HEK293T (cell line): ENCODE data around the gene C19orf38.

Experiments
- CTCF ChIA-PET: fragments of 350-600 bp; formaldehyde crosslinking; extraction: SDS; loops from one replicate; lab custom pipeline; 2021; ENCODE audit warnings: antibody characterized with exemption, inconsistent platforms; lab: Yijun Ruan, JAX
- POLR2A ChIA-PET: fragments of 350-600 bp; formaldehyde crosslinking; extraction: SDS; loops from one replicate; lab custom pipeline; 2020; ENCODE audit warnings: antibody characterized with exemption, inconsistent platforms; lab: Yijun Ruan, JAX
- DNase-seq: peaks from one replicate; pipeline ENCODE4 v3.0.0; 2012; ENCODE audit warnings: mixed read lengths; ENCODE audit errors: extremely low spot score
- ARNT ChIP-seq: fragments of 450-650 bp; IDR thresholded peaks from 2 replicates; pipeline ENCODE4 v1.6.1; 2017; ENCODE audit warnings: mild to moderate bottlenecking
- BHLHE40 ChIP-seq: fragments of 450-650 bp; IDR thresholded peaks from 2 replicates; pipeline ENCODE4 v1.6.1; 2016; ENCODE audit warnings: mild to moderate bottlenecking, moderate library complexity, borderline replicate concordance
- CTBP1 ChIP-seq: fragments of 450-650 bp; IDR thresholded peaks from 2 replicates; pipeline ENCODE4 v1.6.1; 2016; ENCODE audit warnings: borderline replicate concordance
- ELF4 ChIP-seq: fragments of 450-650 bp; IDR thresholded peaks from 2 replicates; pipeline ENCODE4 v1.6.1; 2017; ENCODE audit warnings: antibody characterized with exemption
- FOXA1 ChIP-seq: fragments of 450-650 bp; IDR thresholded peaks from 2 replicates; pipeline ENCODE4 v1.6.1; 2016; ENCODE audit warnings: mild to moderate bottlenecking
- FOXK2 ChIP-seq: fragments of 450-650 bp; IDR thresholded peaks from 2 replicates; pipeline ENCODE4 v1.6.1; 2016; ENCODE audit warnings: mild to moderate bottlenecking
- FOXM1 ChIP-seq: fragments of 450-650 bp; IDR thresholded peaks from 2 replicates; pipeline ENCODE4 v1.6.1; 2017; ENCODE audit warnings: mild to moderate bottlenecking, borderline replicate concordance
- HDGF ChIP-seq: fragments of 450-650 bp; IDR thresholded peaks from 2 replicates; pipeline ENCODE4 v1.6.1; 2017; ENCODE audit warnings: antibody characterized with exemption, borderline replicate concordance
- L3MBTL2 ChIP-seq: fragments of 450-650 bp; conservative IDR thresholded peaks from 2 replicates; pipeline ENCODE4 v1.6.1; 2016; ENCODE audit warnings: mild to moderate bottlenecking
- LEF1 ChIP-seq: fragments of 450-650 bp; IDR thresholded peaks from 2 replicates; pipeline ENCODE4 v1.6.1; 2017; ENCODE audit warnings: mild to moderate bottlenecking, borderline replicate concordance
- NFRKB ChIP-seq: fragments of 450-650 bp; IDR thresholded peaks from 2 replicates; pipeline ENCODE4 v1.6.1; 2016; ENCODE audit warnings: mild to moderate bottlenecking, moderate library complexity
- SP1 ChIP-seq: fragments of 450-650 bp; IDR thresholded peaks from 2 replicates; pipeline ENCODE4 v1.6.1; 2017
- SUZ12 ChIP-seq: fragments of 450-650 bp; IDR thresholded peaks from 2 replicates; pipeline ENCODE4 v1.6.1; 2016; ENCODE audit warnings: mild to moderate bottlenecking
- TARDBP ChIP-seq: fragments of 450-650 bp; IDR thresholded peaks from 2 replicates; pipeline ENCODE4 v1.6.1; 2016
- ZNF384 ChIP-seq: fragments of 450-650 bp; IDR thresholded peaks from 2 replicates; pipeline ENCODE4 v1.6.1; 2016
- TF ChIP-seq, protein P1 (sequence below): fragments of 450-650 bp; IDR thresholded peaks from 2 replicates; pipeline ENCODE4 v1.6.1; 2016

Gene C19orf38

DNA sequence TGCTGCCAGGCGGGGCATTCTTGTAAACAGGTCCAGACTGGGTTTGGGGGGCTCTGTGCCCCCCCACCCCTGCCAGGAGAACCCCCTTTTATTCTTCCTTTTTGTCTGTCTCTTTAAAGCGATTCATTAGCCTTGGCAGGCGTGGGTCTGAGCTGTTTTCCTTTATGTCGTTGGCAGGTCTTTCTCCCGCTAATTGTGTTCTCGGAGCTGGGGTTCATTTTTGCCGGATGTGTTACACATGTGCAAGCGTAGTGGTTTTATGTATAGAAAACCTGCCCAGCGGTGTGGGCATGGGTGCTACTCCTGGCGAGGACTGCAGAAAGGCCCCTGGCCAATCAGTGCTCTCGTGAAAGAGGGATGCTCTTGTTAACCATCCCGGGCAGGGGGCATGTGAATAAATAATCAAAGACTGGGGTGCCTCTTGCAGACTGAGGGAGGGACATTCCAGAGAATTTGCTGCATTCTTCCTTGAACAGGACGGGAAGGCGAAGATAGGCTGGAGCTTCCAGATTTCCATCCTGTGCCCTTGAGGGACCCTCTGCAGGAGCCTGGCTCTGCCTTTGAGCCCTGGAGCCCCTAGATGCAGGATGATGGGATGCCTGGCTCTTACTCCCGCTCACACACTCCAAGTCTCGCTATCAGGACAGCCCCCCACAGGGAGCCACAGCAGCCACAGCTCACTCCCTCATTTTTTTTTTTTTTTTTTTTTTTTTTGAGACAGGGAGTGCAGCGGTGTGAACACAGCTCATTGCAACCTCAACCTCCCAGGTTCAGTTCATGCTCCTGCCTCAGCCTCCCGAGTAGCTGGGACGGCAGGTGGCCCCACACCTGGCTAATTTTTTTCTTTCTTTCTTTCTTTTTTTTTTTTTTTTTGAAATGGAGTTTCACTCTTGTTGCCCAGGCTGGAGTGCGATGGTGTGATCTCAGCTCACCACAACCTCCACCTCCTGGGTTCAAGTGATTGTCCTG, 37.3 kb downstream of the C19orf38 start:
- POLR2A ChIA-PET = no interaction called here
- TF ChIP-seq CTBP1 (no peak), ZNF384 (peak; percentile 81), L3MBTL2 (no peak), FOXK2 (no peak), TARDBP (no peak), ELF4 (no peak)
- TF ChIP-seq, protein P1, sequence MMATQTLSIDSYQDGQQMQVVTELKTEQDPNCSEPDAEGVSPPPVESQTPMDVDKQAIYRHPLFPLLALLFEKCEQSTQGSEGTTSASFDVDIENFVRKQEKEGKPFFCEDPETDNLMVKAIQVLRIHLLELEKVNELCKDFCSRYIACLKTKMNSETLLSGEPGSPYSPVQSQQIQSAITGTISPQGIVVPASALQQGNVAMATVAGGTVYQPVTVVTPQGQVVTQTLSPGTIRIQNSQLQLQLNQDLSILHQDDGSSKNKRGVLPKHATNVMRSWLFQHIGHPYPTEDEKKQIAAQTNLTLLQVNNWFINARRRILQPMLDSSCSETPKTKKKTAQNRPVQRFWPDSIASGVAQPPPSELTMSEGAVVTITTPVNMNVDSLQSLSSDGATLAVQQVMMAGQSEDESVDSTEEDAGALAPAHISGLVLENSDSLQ = no peak
- no peak for DNase-seq
- CTCF ChIA-PET = interaction anchor here (0.6 to 1.1 kb wide), 4 partner anchors 14 to 1190 kb away, joined by 3 to 5 read pairs (median 3); partner anchors contain the start of gene CARM1

DNA sequence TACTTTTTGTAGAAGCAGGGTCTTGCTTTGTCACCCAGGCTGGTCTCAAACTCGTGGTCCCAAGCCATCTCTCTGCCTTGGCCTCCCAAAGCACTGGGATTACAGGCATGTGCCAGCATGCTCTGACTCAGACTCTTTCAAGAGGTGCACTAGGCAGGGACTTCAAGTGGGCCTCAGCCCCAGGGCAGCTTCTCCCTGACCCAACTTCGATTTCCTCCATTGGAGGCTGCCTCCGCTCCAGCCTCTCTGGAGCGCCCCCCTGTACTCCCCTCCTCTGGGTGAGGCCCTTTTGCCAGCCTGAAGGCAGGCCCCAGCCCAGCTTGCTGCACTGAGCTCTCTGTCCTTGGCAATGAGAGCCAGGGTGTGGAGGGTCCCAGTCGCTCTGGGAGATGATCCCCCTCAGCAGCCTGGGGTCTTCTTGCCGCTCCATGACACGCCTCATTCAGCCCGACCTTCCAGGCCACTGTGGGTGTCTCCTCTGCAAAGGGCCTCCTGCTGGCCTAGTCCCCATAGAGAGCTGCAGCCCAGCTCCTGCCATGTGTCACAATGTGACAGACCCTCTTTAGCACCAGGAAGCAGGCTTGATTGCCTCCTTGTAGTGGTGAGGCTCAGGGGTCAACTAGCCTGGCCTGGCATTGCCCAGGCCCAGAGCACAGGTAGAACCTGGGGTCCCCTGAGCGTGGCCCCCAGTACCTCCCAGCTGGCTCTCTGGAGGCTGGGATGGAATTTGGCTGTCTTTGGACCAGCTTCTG, 39.6 kb downstream of the C19orf38 start:
- TF ChIP-seq ARNT = no peak
- TF ChIP-seq ZNF384 = no peak
- no peak for TF ChIP-seq TARDBP
- TF ChIP-seq SP1 = no peak
- TF ChIP-seq HDGF = no peak
- no peak for TF ChIP-seq BHLHE40
- TF ChIP-seq FOXK2 = no peak
- TF ChIP-seq CTBP1 = no peak
- no peak for TF ChIP-seq LEF1
- no peak for TF ChIP-seq ELF4
- TF ChIP-seq FOXM1 = no peak
- no peak for TF ChIP-seq SUZ12
- TF ChIP-seq, protein P1 = no peak
- DNase-seq = no peak
- ChIA-PET POLR2A (interaction anchor here (1.1 to 1.6 kb wide), 2 partner anchors 8 to 31 kb away, joined by 3 to 10 read pairs; no protein-coding TSS in a partner anchor), CTCF (interaction anchor here (1.0 to 1.8 kb wide), 5 partner anchors 15 to 148 kb away, joined by 3 to 7 read pairs (median 3); partner anchors contain the start of gene CARM1)

DNA sequence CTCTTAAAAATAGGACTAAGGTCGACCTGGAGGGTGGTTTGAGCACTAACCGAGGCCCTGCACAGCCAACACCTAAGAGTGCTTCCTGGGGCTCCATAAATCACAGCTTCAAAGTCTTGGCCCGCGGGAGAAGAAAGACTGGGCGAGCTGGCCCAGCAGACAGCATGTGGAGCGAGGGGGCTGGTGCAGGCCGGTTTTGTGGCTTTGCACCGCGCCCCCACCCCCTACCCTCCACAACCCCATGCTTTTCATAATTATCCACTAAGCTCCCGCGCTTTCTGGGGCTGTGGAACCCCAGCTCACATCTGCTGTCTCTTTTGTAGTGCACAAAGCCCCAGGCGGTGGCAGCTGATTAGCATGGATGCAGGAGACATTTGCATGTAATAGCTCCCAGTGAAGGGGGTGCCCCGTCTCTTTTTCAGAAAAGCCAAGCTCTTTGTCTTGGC, 40.2 kb downstream of the C19orf38 start:
- no peak for DNase-seq
- CTCF ChIA-PET = interaction anchor here (1.0 to 1.8 kb wide), 5 partner anchors 16 to 147 kb away, joined by 3 to 7 read pairs (median 3); partner anchors contain the start of gene CARM1
- POLR2A ChIA-PET = interaction anchor here (1.1 to 1.6 kb wide), 2 partner anchors 9 to 30 kb away, joined by 3 to 10 read pairs; no protein-coding TSS in a partner anchor
- no peak for TF ChIP-seq HDGF
- no peak for TF ChIP-seq LEF1
- TF ChIP-seq ZNF384 = no peak
- TF ChIP-seq FOXK2 = no peak
- TF ChIP-seq ELF4 = no peak
- no peak for TF ChIP-seq BHLHE40
- no peak for TF ChIP-seq L3MBTL2
- no peak for TF ChIP-seq SP1
- no peak for TF ChIP-seq ARNT
- TF ChIP-seq FOXM1 = no peak
- no peak for TF ChIP-seq NFRKB
- TF ChIP-seq SUZ12 = no peak
- no peak for TF ChIP-seq TARDBP
- TF ChIP-seq CTBP1 = no peak

DNA sequence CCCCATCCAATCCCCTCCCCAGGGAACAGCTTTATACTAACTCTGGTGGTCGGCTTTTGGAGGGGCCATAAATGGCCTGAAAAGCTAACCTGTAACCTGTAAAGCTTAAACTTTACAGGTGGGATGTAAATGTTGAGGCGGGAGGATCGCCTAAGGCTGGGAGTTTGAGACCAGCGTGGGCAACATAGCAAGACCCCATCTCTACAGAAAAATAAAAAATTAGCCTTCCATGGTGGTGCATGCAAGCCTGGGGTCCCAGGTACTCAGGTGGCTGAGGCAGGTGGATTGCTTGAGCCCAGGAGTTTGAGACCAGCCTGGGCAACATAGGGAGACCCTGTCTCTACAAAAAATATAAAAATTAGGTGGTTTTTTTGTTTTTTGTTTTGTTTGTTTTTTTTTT, 41.7 kb downstream of the C19orf38 start:
- ChIA-PET CTCF (no interaction called here), POLR2A (no interaction called here)
- DNase-seq = no peak
- TF ChIP-seq FOXA1 (no peak), CTBP1 (no peak), ELF4 (no peak)
- TF ChIP-seq, protein P1 = no peak

DNA sequence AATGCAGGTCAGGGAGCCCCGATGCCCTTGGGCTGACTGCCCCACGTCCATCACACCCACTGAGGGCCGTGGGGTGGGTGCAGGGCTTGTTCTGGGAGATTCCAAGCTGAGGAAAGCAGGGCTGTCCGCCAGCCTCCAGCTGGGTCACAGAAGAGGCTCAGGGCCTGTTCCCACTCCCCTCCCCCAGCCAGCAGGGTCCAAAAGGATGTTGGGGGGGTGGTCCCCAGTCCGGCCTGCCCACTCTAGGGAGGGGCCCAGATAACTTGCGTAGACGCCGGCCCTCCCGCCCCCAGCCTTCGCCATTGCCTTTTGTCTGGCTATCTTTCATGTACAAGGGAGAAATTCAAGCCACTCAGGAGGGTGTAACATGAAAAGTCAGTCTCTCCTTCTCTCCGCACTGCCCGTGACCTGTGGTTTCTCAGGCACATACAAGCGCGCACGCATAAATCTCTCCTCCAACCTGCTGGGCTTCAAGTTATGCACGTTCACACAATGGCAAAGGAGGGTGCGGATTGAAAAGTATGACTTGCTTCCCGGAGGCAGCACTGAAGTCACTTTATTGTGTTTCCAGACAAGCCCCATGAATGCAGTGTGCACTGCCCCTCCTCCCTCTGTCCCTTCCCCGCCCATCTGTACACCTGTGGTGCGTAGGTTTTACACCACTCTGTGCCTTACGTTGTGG, 43.3 kb downstream of the C19orf38 start:
- DNase-seq = no peak
- CTCF ChIA-PET = interaction anchor here (0.7 to 1.1 kb wide), 2 partner anchors 27 to 383 kb away, joined by 3 read pairs; no protein-coding TSS in a partner anchor
- TF ChIP-seq HDGF = no peak
- no peak for TF ChIP-seq FOXM1
- TF ChIP-seq, protein P1 = no peak
- TF ChIP-seq ARNT = no peak
- TF ChIP-seq SP1 = no peak
- no peak for TF ChIP-seq ZNF384
- TF ChIP-seq BHLHE40 = no peak
- no peak for TF ChIP-seq CTBP1
- TF ChIP-seq FOXA1 = no peak
- TF ChIP-seq NFRKB = no peak
- no peak for TF ChIP-seq L3MBTL2
- POLR2A ChIA-PET = no interaction called here
